SK-N-SH (cell line): ENCODE measurements around the gene RAB22A. TPM values are rescaled to one million over a fixed set of nuclear protein-coding genes. Genes with fewer than 3 reads are reported as not detected.

Experiments
- GATA2 ChIP-seq: sonication (generic); formaldehyde crosslinking; IDR thresholded peaks from 2 replicates; pipeline ENCODE4 v1.5.0; 2020; ENCODE audit warnings: mild to moderate bottlenecking, missing genetic modification reagents
- IRF3 ChIP-seq: fragments of 150-350 bp; IDR thresholded peaks from 2 replicates; pipeline ENCODE4 v1.6.1; 2016; ENCODE audit warnings: mild to moderate bottlenecking, low read depth, low read length
- MEF2A ChIP-seq: IDR thresholded peaks from 2 replicates; pipeline ENCODE4 v1.4.0; 2012; ENCODE audit warnings: low read depth, borderline replicate concordance
- NRF1 ChIP-seq: IDR thresholded peaks from 2 replicates; pipeline ENCODE4 v1.6.1; 2012; ENCODE audit warnings: low read depth, mild to moderate bottlenecking, low read length
- POLR2AphosphoS5 ChIP-seq: IDR thresholded peaks from 2 replicates; pipeline ENCODE4 v1.6.1; 2012; ENCODE audit warnings: low read depth, low read length
- REST ChIP-seq: IDR thresholded peaks from 2 replicates; pipeline ENCODE4 v1.6.1; 2012; ENCODE audit warnings: mild to moderate bottlenecking, low read depth, low read length, moderate library complexity
- RFX5 ChIP-seq: IDR thresholded peaks from 2 replicates; pipeline ENCODE4 v1.6.1; 2012; ENCODE audit warnings: mild to moderate bottlenecking, improper control_type of control experiment, low read length
- RXRA ChIP-seq: IDR thresholded peaks from 2 replicates; pipeline ENCODE4 v1.4.0; 2012; ENCODE audit warnings: low read depth, mild to moderate bottlenecking, borderline replicate concordance
- TAF1 ChIP-seq: IDR thresholded peaks from 2 replicates; pipeline ENCODE4 v1.6.1; 2012; ENCODE audit warnings: low read depth, mild to moderate bottlenecking, low read length, moderate library complexity, borderline replicate concordance
- polyA plus RNA-seq, 3 experiments: library from polyadenylated mRNA; depleted of rRNA; stranded (reverse); fragments of >200 nt; gene quantifications; 2 replicates each; pipeline ENCODE4 v1.2.3, GENCODE V29; 2012
- TF ChIP-seq, protein P1 (sequence below): IDR thresholded peaks from 2 replicates; pipeline ENCODE4; 2012
- TF ChIP-seq, protein P2 (sequence below): IDR thresholded peaks from 2 replicates; pipeline ENCODE4 v1.4.0; 2012; ENCODE audit warnings: low read depth, borderline replicate concordance

Gene RAB22A
- polyA plus RNA-seq, 1 of the 3 experiments (the other 2 are of a cell fraction) = 10.7 TPM

- TF ChIP-seq REST (no peak), RFX5 (no peak), GATA2 (no peak), RXRA (no peak), TAF1 (no peak), POLR2AphosphoS5 (no peak), IRF3 (no peak), NRF1 (no peak), MEF2A (no peak)
- TF ChIP-seq, protein P1, sequence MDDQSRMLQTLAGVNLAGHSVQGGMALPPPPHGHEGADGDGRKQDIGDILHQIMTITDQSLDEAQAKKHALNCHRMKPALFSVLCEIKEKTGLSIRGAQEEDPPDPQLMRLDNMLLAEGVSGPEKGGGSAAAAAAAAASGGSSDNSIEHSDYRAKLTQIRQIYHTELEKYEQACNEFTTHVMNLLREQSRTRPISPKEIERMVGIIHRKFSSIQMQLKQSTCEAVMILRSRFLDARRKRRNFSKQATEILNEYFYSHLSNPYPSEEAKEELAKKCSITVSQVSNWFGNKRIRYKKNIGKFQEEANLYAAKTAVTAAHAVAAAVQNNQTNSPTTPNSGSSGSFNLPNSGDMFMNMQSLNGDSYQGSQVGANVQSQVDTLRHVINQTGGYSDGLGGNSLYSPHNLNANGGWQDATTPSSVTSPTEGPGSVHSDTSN = no peak
- TF ChIP-seq, protein P2, sequence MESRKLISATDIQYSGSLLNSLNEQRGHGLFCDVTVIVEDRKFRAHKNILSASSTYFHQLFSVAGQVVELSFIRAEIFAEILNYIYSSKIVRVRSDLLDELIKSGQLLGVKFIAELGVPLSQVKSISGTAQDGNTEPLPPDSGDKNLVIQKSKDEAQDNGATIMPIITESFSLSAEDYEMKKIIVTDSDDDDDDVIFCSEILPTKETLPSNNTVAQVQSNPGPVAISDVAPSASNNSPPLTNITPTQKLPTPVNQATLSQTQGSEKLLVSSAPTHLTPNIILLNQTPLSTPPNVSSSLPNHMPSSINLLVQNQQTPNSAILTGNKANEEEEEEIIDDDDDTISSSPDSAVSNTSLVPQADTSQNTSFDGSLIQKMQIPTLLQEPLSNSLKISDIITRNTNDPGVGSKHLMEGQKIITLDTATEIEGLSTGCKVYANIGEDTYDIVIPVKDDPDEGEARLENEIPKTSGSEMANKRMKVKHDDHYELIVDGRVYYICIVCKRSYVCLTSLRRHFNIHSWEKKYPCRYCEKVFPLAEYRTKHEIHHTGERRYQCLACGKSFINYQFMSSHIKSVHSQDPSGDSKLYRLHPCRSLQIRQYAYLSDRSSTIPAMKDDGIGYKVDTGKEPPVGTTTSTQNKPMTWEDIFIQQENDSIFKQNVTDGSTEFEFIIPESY = no peak
Observed at GRCh38 chr20:58374027-58374850, 64.7 kb downstream of the RAB22A start (continued).
